Panc1 (cell line): ENCODE results near the gene PPARD. TPM values are rescaled to one million over a fixed set of nuclear protein-coding genes. Genes with fewer than 3 reads are reported as not detected.
"Not testable (repeated sequence)": the region's sequence is repeated elsewhere in the genome, so short reads cannot be mapped to it uniquely, and the experiment has no call there.

Experiments used
- ATAC-seq: fragments of 200-7000 bp; cut with Tn5 transposase; 2 replicates; pipeline ENCODE4 v1.9.1; 2020; ENCODE audit warnings: mild to moderate bottlenecking, moderate library complexity
- BruUV-seq: library from RNA; stranded (reverse); fragments of 400-500 nt; replicated peaks from 2 replicates; lab custom pipeline; 2021; lab: Mats Ljungman, UMichigan
- CTCF ChIA-PET: fragments of 300-600 bp; sonication (Branson Sonifier 250); formaldehyde crosslinking; loops from one replicate; lab custom pipeline; 2022; ENCODE audit warnings: antibody characterized with exemption; lab: Charles Lee
- POLR2A ChIA-PET: fragments of 300-600 bp; sonication (Branson Sonifier 250); formaldehyde crosslinking; loops from one replicate; lab custom pipeline; 2022; ENCODE audit warnings: antibody characterized with exemption; lab: Charles Lee
- DNase-seq: peaks from one replicate; pipeline ENCODE4 v3.0.0-alpha.2; 2010; ENCODE audit warnings: low read depth, low spot score
- H3K27ac ChIP-seq: 2 replicates; pipeline ENCODE4 v1.5.1; 2011; ENCODE audit warnings: mild to moderate bottlenecking, low read length, inconsistent platforms
- H3K27me3 ChIP-seq: fragments of 200-500 bp; sonication (Bioruptor generic); 2 replicates; pipeline ENCODE4 v1.6.0; 2014; ENCODE audit warnings: low read length, inconsistent platforms; ENCODE audit not compliant: control insufficient read depth, insufficient read depth
- H3K36me3 ChIP-seq: fragments of 200-500 bp; sonication (Bioruptor generic); 2 replicates; pipeline ENCODE4 v1.5.1; 2014; ENCODE audit warnings: inconsistent platforms, mild to moderate bottlenecking, low read length, moderate library complexity; ENCODE audit not compliant: control insufficient read depth, insufficient read depth
- H3K4me1 ChIP-seq: 2 replicates; pipeline ENCODE4 v1.5.1; 2011; ENCODE audit warnings: inconsistent platforms, mild to moderate bottlenecking, low read length, moderate library complexity; ENCODE audit not compliant: control insufficient read depth, insufficient read depth
- H3K4me3 ChIP-seq, 2 experiments: 2 replicates each; pipeline ENCODE4 v1.5.1; 2011 to 2012; ENCODE audit warnings: low read depth in 2 of 2, low read length in 2 of 2, mild to moderate bottlenecking in 2 of 2, inconsistent platforms in 1 of 2, moderate library complexity in 1 of 2
- H3K9me3 ChIP-seq: fragments of 200-500 bp; sonication (Bioruptor generic); 2 replicates; pipeline ENCODE4 v1.5.1; 2014; ENCODE audit warnings: low read depth, mild to moderate bottlenecking, inconsistent platforms, low read length, moderate library complexity; ENCODE audit not compliant: control insufficient read depth, insufficient read depth
- CTCF ChIP-seq: fragments of 450-650 bp; IDR thresholded peaks from 2 replicates; pipeline ENCODE4 v1.5.1; 2017; ENCODE audit warnings: mild to moderate bottlenecking
- POLR2AphosphoS5 ChIP-seq: IDR thresholded peaks from 2 replicates; pipeline ENCODE4 v1.6.1; 2012; ENCODE audit warnings: mild to moderate bottlenecking, low read depth, low read length, moderate library complexity
- REST ChIP-seq, 2 experiments: IDR thresholded peaks; 2 replicates each; pipeline ENCODE4 v1.6.1; 2011 to 2012; ENCODE audit warnings: low read depth in 2 of 2, control low read depth in 1 of 2, low read length in 1 of 2, mild to moderate bottlenecking in 1 of 2, moderate library complexity in 1 of 2; ENCODE audit not compliant: insufficient read depth in 1 of 2
- SIN3A ChIP-seq: IDR thresholded peaks from 2 replicates; pipeline ENCODE4 v1.6.1; 2012; ENCODE audit warnings: low read depth, mild to moderate bottlenecking, low read length, moderate library complexity, borderline replicate concordance; ENCODE audit not compliant: insufficient read depth
- TCF7L2 ChIP-seq: IDR thresholded peaks from 2 replicates; pipeline ENCODE4 v1.6.1; 2011; ENCODE audit warnings: mild to moderate bottlenecking, low read depth, low read length, inconsistent platforms
- in situ Hi-C: cut with HindIII; loops from 2 replicates; pipeline ENCODE4 v1.10.0; 2016; ENCODE audit warnings: low sequenced_read_pairs, low pct_unique_long_range_greater_than_20kb
- intact Hi-C: fragments of 100-400 bp; cut with micrococcal nuclease; formaldehyde crosslinking; loops from one replicate; pipeline ENCODE4 v1.10.0; 2022; ENCODE audit not compliant: unreplicated experiment
- total RNA-seq: library from RNA; stranded (reverse); gene quantifications from one replicate; pipeline ENCODE4 v1.2.1, GENCODE V29; 2021; ENCODE audit not compliant: unreplicated experiment

The PPARD gene
- total RNA-seq, 1 experiment from 2014 or later: 14.4 TPM

- no peaks in the 10 kb centered on the region for H3K4me1 ChIP-seq
- H3K4me3 ChIP-seq: no peak overlapping the region
- ChIA-PET POLR2A (no interaction called here), CTCF (interaction anchor here (0.6 to 1.0 kb wide), 4 partner anchors 31 to 122 kb away, joined by 3 to 8 read pairs (median 4); no protein-coding TSS in a partner anchor)
- H3K27ac ChIP-seq: no peak overlapping the region
- no TSS peak for BruUV-seq
- ATAC-seq: peak; percentile 95
- H3K27me3 ChIP-seq: no peaks in the 10 kb centered on the region; the same call in 1 of the 2 replicates
- H3K9me3 ChIP-seq: no peaks in the 10 kb centered on the region
- in situ Hi-C loops (no loop called here), intact Hi-C loops (no loop called here)
- TF ChIP-seq SIN3A: no peak
- no peak for TF ChIP-seq REST (IDR thresholded peaks at IDR 0.05; ENCODE audit: insufficient read depth in 1 of 2, low read depth in 2 of 2, low read length in 1 of 2)
- TF ChIP-seq POLR2AphosphoS5: no peak
- TF ChIP-seq CTCF: peak; percentile 86
- no peak for TF ChIP-seq TCF7L2
- H3K36me3 ChIP-seq: no peaks in the 10 kb centered on the region
- no peak for DNase-seq
Observed at GRCh38 chr6:35327349-35328027, 14.9 kb upstream of the PPARD start.

GRCh38 chr6:35328108-35328723 is 14.1 kb upstream of the PPARD start:
- Histone ChIP-seq H3K36me3 (no peaks in the 10 kb centered on the region), H3K27me3 (no peaks in the 10 kb centered on the region; the same call in 1 of the 2 replicates), H3K4me1 (no peaks in the 10 kb centered on the region), H3K27ac (no peak overlapping the region), H3K9me3 (no peaks in the 10 kb centered on the region), H3K4me3 (no peak overlapping the region)
- ChIA-PET CTCF (interaction anchor here (0.6 to 1.0 kb wide), 4 partner anchors 31 to 122 kb away, joined by 3 to 8 read pairs (median 4); no protein-coding TSS in a partner anchor), POLR2A (interaction anchor here (0.7 kb wide), 1 partner anchor 17 kb away, joined by 4 read pairs; no protein-coding TSS in a partner anchor)
- BruUV-seq: no TSS peak
- intact Hi-C loops (no loop called here), in situ Hi-C loops (no loop called here)
- ATAC-seq: no peak; the same call in 1 of the 2 replicates
- TF ChIP-seq REST (IDR thresholded peaks at IDR 0.05; ENCODE audit: insufficient read depth in 1 of 2, low read depth in 2 of 2, low read length in 1 of 2): no peak
- TF ChIP-seq SIN3A: no peak
- TF ChIP-seq CTCF: no peak
- no peak for TF ChIP-seq TCF7L2
- no peak for TF ChIP-seq POLR2AphosphoS5
- DNase-seq: no peak

GRCh38 chr6:35328965-35329364 is 13.4 kb upstream of the PPARD start:
- H3K9me3 ChIP-seq, in situ Hi-C loops, CTCF ChIA-PET, H3K4me3 ChIP-seq, DNase-seq, H3K27me3 ChIP-seq, POLR2A ChIA-PET, H3K27ac ChIP-seq, ATAC-seq, intact Hi-C loops, H3K4me1 ChIP-seq, H3K36me3 ChIP-seq, BruUV-seq: not testable (repeated sequence)
